GM19455 (cell line): ENCODE data around the gene TM9SF2.
"Not testable (repeated sequence)": the region's sequence is repeated elsewhere in the genome, so short reads cannot be mapped to it uniquely, and the experiment has no call there.

Experiments
- ATAC-seq: cut with Tn5 transposase; IDR thresholded peaks from one replicate; pipeline ENCODE4 v1.9.1; 2021; ENCODE audit not compliant: unreplicated experiment

Gene TM9SF2

GRCh38 chr13:99501184-99501847 is at the start of gene TM9SF2:
TM9SF2 (plus strand) TSS chr13:99501472; CDS start chr13:99501607, 135 bp downstream.
- ATAC-seq, result peak; percentile 48

- no peak for ATAC-seq
These were observed 46.6 kb upstream of the TM9SF2 start for GRCh38 chr13:99454518-99455183.

- no peak for ATAC-seq
These were observed 42.0 kb upstream of the TM9SF2 start for GRCh38 chr13:99459099-99459850.

GRCh38 chr13:99460802-99461201 is 40.5 kb upstream of the TM9SF2 start:
- ATAC-seq, result not testable (repeated sequence)

- ATAC-seq, result no peak
These were observed 37.5 kb upstream of the TM9SF2 start for GRCh38 chr13:99463646-99464397.

GRCh38 chr13:99464441-99464949 is 36.8 kb upstream of the TM9SF2 start:
- no peak for ATAC-seq

- ATAC-seq, result no peak
These were observed 35.8 kb upstream of the TM9SF2 start for GRCh38 chr13:99465454-99465853.

GRCh38 chr13:99467764-99468163 is 33.5 kb upstream of the TM9SF2 start:
- ATAC-seq, result no peak

- no peak for ATAC-seq
These were observed 32.2 kb upstream of the TM9SF2 start for GRCh38 chr13:99469041-99469440.

GRCh38 chr13:99470027-99470426 is 31.2 kb upstream of the TM9SF2 start:
- ATAC-seq, result no peak

GRCh38 chr13:99471221-99472121 is 29.8 kb upstream of the TM9SF2 start:
- no peak for ATAC-seq

- ATAC-seq, result no peak
These were observed 29.2 kb upstream of the TM9SF2 start for GRCh38 chr13:99472122-99472440.

GRCh38 chr13:99473515-99473914 is 27.8 kb upstream of the TM9SF2 start:
- ATAC-seq, result no peak

GRCh38 chr13:99476648-99477047 is 24.6 kb upstream of the TM9SF2 start:
- ATAC-seq, result no peak

GRCh38 chr13:99477493-99477892 is 23.8 kb upstream of the TM9SF2 start:
- ATAC-seq, result no peak

GRCh38 chr13:99481366-99481765 is 19.9 kb upstream of the TM9SF2 start:
- no peak for ATAC-seq

GRCh38 chr13:99484473-99484872 is 16.8 kb upstream of the TM9SF2 start:
- ATAC-seq, result no peak

GRCh38 chr13:99486996-99487395 is 14.3 kb upstream of the TM9SF2 start:
- no peak for ATAC-seq

- ATAC-seq, result no peak
These were observed 12.2 kb upstream of the TM9SF2 start for GRCh38 chr13:99489028-99489427.

- ATAC-seq, result not testable (repeated sequence)
These were observed 9.5 kb upstream of the TM9SF2 start for GRCh38 chr13:99491750-99492149.
